ENCODE data around the gene PARM1.
A peak's percentile ranks its signal among the peaks of the same experiment; 100 is the strongest.

DNA sequence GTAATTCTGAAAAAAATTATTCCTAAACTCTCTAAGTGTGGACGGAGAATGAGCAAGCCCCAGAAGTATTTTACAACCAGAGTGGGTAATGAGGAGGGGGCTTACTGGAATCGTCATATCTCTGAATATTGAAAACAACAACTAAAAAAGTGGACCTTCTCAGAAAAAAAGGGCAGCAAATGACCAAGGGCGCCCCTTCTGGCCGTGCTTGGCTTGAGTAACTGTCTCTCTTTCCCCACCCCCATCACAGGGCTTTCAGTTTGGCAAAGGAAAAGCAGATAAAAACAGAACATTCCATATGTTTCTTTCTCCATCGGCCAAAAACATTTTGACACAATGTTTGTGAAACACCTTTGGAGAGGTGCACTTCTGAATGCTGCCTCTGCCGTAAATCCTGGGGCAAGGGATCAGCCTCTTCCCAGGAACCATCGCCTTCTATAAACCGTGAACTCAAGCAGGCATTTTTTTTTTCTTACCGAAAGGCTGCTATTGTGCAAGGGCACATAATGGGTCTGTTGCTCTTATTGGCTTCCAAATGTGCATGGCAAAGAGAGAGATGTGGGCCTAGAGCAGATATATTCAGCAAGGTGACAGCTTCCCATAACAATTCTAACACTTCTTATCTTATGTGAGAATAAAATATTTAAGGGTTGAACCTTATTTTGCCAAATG lies 115.4 kb downstream of the PARM1 start:
- TF ChIP-seq, protein P1, sequence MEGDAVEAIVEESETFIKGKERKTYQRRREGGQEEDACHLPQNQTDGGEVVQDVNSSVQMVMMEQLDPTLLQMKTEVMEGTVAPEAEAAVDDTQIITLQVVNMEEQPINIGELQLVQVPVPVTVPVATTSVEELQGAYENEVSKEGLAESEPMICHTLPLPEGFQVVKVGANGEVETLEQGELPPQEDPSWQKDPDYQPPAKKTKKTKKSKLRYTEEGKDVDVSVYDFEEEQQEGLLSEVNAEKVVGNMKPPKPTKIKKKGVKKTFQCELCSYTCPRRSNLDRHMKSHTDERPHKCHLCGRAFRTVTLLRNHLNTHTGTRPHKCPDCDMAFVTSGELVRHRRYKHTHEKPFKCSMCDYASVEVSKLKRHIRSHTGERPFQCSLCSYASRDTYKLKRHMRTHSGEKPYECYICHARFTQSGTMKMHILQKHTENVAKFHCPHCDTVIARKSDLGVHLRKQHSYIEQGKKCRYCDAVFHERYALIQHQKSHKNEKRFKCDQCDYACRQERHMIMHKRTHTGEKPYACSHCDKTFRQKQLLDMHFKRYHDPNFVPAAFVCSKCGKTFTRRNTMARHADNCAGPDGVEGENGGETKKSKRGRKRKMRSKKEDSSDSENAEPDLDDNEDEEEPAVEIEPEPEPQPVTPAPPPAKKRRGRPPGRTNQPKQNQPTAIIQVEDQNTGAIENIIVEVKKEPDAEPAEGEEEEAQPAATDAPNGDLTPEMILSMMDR (conservative IDR thresholded peaks at IDR 0.05; ENCODE audit: low read depth, low read length): peak; percentile 20; the same call in 1 of the 2 replicates
- TF ChIP-seq, protein P2, sequence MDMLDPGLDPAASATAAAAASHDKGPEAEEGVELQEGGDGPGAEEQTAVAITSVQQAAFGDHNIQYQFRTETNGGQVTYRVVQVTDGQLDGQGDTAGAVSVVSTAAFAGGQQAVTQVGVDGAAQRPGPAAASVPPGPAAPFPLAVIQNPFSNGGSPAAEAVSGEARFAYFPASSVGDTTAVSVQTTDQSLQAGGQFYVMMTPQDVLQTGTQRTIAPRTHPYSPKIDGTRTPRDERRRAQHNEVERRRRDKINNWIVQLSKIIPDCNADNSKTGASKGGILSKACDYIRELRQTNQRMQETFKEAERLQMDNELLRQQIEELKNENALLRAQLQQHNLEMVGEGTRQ (IDR thresholded peaks at IDR 0.05; ENCODE audit: low read depth, low read length): no peak
- no peak for TF ChIP-seq FOS (IDR thresholded peaks at IDR 0.05; ENCODE audit: low read depth, low read length)
- TF ChIP-seq MAFK (IDR thresholded peaks at IDR 0.05; ENCODE audit: low read depth, low read length): no peak
- no peak for TF ChIP-seq POLR2A (IDR thresholded peaks at IDR 0.05; ENCODE audit: low read depth, low read length)
- no peak for TF ChIP-seq MAZ (IDR thresholded peaks at IDR 0.05; ENCODE audit: borderline replicate concordance, low read depth, low read length)
- TF ChIP-seq RCOR1 (IDR thresholded peaks at IDR 0.05; ENCODE audit: insufficient replicate concordance, low read length): no peak
- TF ChIP-seq CHD1 (IDR thresholded peaks at IDR 0.05; ENCODE audit: low read depth, low read length): no peak
- TF ChIP-seq SMC3 (IDR thresholded peaks at IDR 0.05; ENCODE audit: low read depth, low read length): no peak
